ENCODE measurements around the gene GRK5.

GRK5 gene

DNA sequence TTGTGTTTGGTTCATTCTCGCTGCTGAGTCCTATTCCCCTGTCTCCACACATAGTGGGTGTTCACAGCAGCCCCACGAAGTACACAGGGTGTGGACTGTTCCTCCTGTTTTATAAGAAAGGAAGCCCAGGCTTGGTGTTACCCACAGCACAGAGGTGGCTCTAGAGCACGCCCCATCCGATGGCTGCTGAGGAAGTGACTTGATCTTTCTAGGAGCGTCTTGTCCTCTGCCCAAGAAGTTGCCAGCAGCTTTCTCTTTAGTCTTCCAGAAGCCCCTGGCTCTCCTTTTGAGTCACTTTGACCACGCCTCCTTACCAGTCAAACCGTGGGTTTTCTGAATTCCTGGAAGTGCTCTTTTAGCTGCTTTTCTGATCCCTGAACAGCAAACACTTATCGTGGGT, 94.0 kb downstream of the GRK5 start:
- Histone ChIP-seq H3K4me3 (ENCODE audit: low read depth, low read length) (no peak overlapping the region), H2BK5ac (ENCODE audit: low read depth, low read length, poor library complexity) (no peak overlapping the region), H2BK120ac (ENCODE audit: insufficient read depth, low read length, poor library complexity) (no peak overlapping the region), H3K4ac (ENCODE audit: low read depth, low read length) (no peak overlapping the region), H3K79me2 (ENCODE audit: control insufficient read depth, insufficient read depth, low read length, poor library complexity) (no peaks in the 10 kb centered on the region), H4K91ac (ENCODE audit: low read depth, low read length) (no peak overlapping the region), H3K9ac (ENCODE audit: low read length) (no peak overlapping the region), H2BK12ac (ENCODE audit: low read length) (no peak overlapping the region), H3K9me3 (ENCODE audit: insufficient read depth, low read depth, low read length) (peaks cover 4% of the 10 kb centered on the region), H3K27ac (ENCODE audit: low read depth, low read length) (no peak overlapping the region), H3K18ac (ENCODE audit: low read length) (no peak overlapping the region), H3K23ac (ENCODE audit: low read length) (no peak overlapping the region), H3K14ac (ENCODE audit: low read length) (no peak overlapping the region), H3K27me3 (ENCODE audit: insufficient read depth, low read length) (no peaks in the 10 kb centered on the region), H2AK5ac (ENCODE audit: low read length) (no peak overlapping the region), H3K4me1 (ENCODE audit: control insufficient read depth in 1 of 2, insufficient read depth in 2 of 2, low read length in 2 of 2) (no peaks in the 10 kb centered on the region), H4K12ac (ENCODE audit: low read depth, low read length) (no peak overlapping the region), H3K4me2 (ENCODE audit: low read length) (no peak overlapping the region), H2AFZ (ENCODE audit: insufficient read depth, low read length, poor library complexity) (no peak overlapping the region), H3K79me1 (ENCODE audit: low read length) (no peaks in the 10 kb centered on the region), H3K36me3 (ENCODE audit: control insufficient read depth in 1 of 2, insufficient read depth in 2 of 2, low read length in 2 of 2) (no peaks in the 10 kb centered on the region), H4K8ac (ENCODE audit: low read depth, low read length) (no peak overlapping the region)
- no CpG with 5 or more reads among the region's 8 CpGs for WGBS (ENCODE audit: extremely low coverage, insufficient coverage, insufficient read length)
- DNase-seq: peak in 1 of 2 donors; percentile 49

GRCh38 chr10:119302172-119302571, 94.8 kb downstream of the GRK5 start:
- H3K27me3 ChIP-seq (ENCODE audit: insufficient read depth, low read length): no peaks in the 10 kb centered on the region
- no peak overlapping the region for H3K4me3 ChIP-seq (ENCODE audit: low read depth, low read length)
- H3K23ac ChIP-seq (ENCODE audit: low read length): no peak overlapping the region
- H2AK5ac ChIP-seq (ENCODE audit: low read length): no peak overlapping the region
- H3K27ac ChIP-seq (ENCODE audit: low read depth, low read length): no peak overlapping the region
- peaks cover 4% of the 10 kb centered on the region for H3K9me3 ChIP-seq (ENCODE audit: insufficient read depth, low read depth, low read length)
- WGBS (ENCODE audit: extremely low coverage, insufficient coverage, insufficient read length): no CpG with 5 or more reads among the region's 3 CpGs
- no peaks in the 10 kb centered on the region for H3K4me1 ChIP-seq (ENCODE audit: control insufficient read depth in 1 of 2, insufficient read depth in 2 of 2, low read length in 2 of 2)
- no peak overlapping the region for H3K9ac ChIP-seq (ENCODE audit: low read length)
- no peak overlapping the region for H4K8ac ChIP-seq (ENCODE audit: low read depth, low read length)
- H3K4me2 ChIP-seq (ENCODE audit: low read length): no peak overlapping the region
- H4K91ac ChIP-seq (ENCODE audit: low read depth, low read length): no peak overlapping the region
- no peaks in the 10 kb centered on the region for H3K79me1 ChIP-seq (ENCODE audit: low read length)
- H3K36me3 ChIP-seq (ENCODE audit: control insufficient read depth in 1 of 2, insufficient read depth in 2 of 2, low read length in 2 of 2): no peaks in the 10 kb centered on the region
- H2BK5ac ChIP-seq (ENCODE audit: low read depth, low read length, poor library complexity): no peak overlapping the region
- no peaks in the 10 kb centered on the region for H3K79me2 ChIP-seq (ENCODE audit: control insufficient read depth, insufficient read depth, low read length, poor library complexity)
- H3K14ac ChIP-seq (ENCODE audit: low read length): no peak overlapping the region
- no peak overlapping the region for H3K18ac ChIP-seq (ENCODE audit: low read length)
- no peak overlapping the region for H2AFZ ChIP-seq (ENCODE audit: insufficient read depth, low read length, poor library complexity)
- H3K4ac ChIP-seq (ENCODE audit: low read depth, low read length): no peak overlapping the region
- no peak overlapping the region for H4K12ac ChIP-seq (ENCODE audit: low read depth, low read length)
- no peak overlapping the region for H2BK12ac ChIP-seq (ENCODE audit: low read length)
- no peak overlapping the region for H2BK120ac ChIP-seq (ENCODE audit: insufficient read depth, low read length, poor library complexity)
- DNase-seq: no peak

- Histone ChIP-seq H3K4ac (ENCODE audit: low read depth, low read length) (no peak overlapping the region), H3K14ac (ENCODE audit: low read length) (no peak overlapping the region), H3K9ac (ENCODE audit: low read length) (no peak overlapping the region), H3K79me2 (ENCODE audit: control insufficient read depth, insufficient read depth, low read length, poor library complexity) (no peaks in the 10 kb centered on the region), H3K18ac (ENCODE audit: low read length) (no peak overlapping the region), H4K91ac (ENCODE audit: low read depth, low read length) (no peak overlapping the region), H3K27me3 (ENCODE audit: insufficient read depth, low read length) (no peaks in the 10 kb centered on the region), H4K12ac (ENCODE audit: low read depth, low read length) (no peak overlapping the region), H3K79me1 (ENCODE audit: low read length) (no peaks in the 10 kb centered on the region), H3K4me2 (ENCODE audit: low read length) (no peak overlapping the region), H3K9me3 (ENCODE audit: insufficient read depth, low read depth, low read length) (peaks cover 2% of the 10 kb centered on the region), H3K36me3 (ENCODE audit: control insufficient read depth in 1 of 2, insufficient read depth in 2 of 2, low read length in 2 of 2) (no peaks in the 10 kb centered on the region), H2BK12ac (ENCODE audit: low read length) (no peak overlapping the region), H3K4me3 (ENCODE audit: low read depth, low read length) (no peak overlapping the region), H2AFZ (ENCODE audit: insufficient read depth, low read length, poor library complexity) (no peak overlapping the region), H2AK5ac (ENCODE audit: low read length) (no peak overlapping the region), H2BK120ac (ENCODE audit: insufficient read depth, low read length, poor library complexity) (no peak overlapping the region), H3K4me1 (ENCODE audit: control insufficient read depth in 1 of 2, insufficient read depth in 2 of 2, low read length in 2 of 2) (no peaks in the 10 kb centered on the region), H4K8ac (ENCODE audit: low read depth, low read length) (no peak overlapping the region), H3K23ac (ENCODE audit: low read length) (no peak overlapping the region), H2BK5ac (ENCODE audit: low read depth, low read length, poor library complexity) (no peak overlapping the region), H3K27ac (ENCODE audit: low read depth, low read length) (no peak overlapping the region)
- peak; percentile 60 to 73 for DNase-seq
- no CpG with 5 or more reads among the region's 12 CpGs for WGBS (ENCODE audit: extremely low coverage, insufficient coverage, insufficient read length)
Observed at GRCh38 chr10:119302591-119303253, 95.4 kb downstream of the GRK5 start.

DNA sequence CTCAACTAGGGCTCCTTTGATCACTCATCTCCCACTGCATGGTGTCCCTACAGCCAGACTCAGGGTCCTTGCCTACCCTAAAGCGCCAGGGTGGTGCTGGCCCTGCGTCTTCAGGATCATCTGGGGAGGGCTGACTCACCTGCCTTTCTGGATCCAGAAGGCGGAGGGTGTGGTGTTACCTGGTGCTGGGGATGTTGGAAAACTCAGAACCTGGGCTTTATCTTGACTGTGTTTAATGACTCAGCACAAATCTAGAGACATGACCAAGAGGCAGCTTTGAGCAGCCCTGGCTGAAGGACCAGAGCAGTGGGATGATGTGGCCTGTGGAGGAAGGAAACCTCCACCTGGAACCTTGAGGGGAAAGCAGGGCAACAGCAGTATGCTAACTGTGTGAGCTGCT, 96.5 kb downstream of the GRK5 start:
- no CpG with 5 or more reads among the region's 3 CpGs for WGBS (ENCODE audit: extremely low coverage, insufficient coverage, insufficient read length)
- no peak overlapping the region for H3K9ac ChIP-seq (ENCODE audit: low read length)
- DNase-seq: peak; percentile 51 to 83

More for the DNA sequence above, 96.5 kb downstream of the GRK5 start:
- Histone ChIP-seq H3K36me3 (ENCODE audit: control insufficient read depth in 1 of 2, insufficient read depth in 2 of 2, low read length in 2 of 2) (no peaks in the 10 kb centered on the region), H3K79me1 (ENCODE audit: low read length) (no peaks in the 10 kb centered on the region), H3K14ac (ENCODE audit: low read length) (no peak overlapping the region), H2AK5ac (ENCODE audit: low read length) (no peak overlapping the region), H2AFZ (ENCODE audit: insufficient read depth, low read length, poor library complexity) (no peak overlapping the region), H4K91ac (ENCODE audit: low read depth, low read length) (no peak overlapping the region), H3K79me2 (ENCODE audit: control insufficient read depth, insufficient read depth, low read length, poor library complexity) (no peaks in the 10 kb centered on the region), H3K23ac (ENCODE audit: low read length) (no peak overlapping the region), H3K4me3 (ENCODE audit: low read depth, low read length) (no peak overlapping the region), H2BK120ac (ENCODE audit: insufficient read depth, low read length, poor library complexity) (no peak overlapping the region), H3K9me3 (ENCODE audit: insufficient read depth, low read depth, low read length) (peaks cover 2% of the 10 kb centered on the region), H2BK12ac (ENCODE audit: low read length) (no peak overlapping the region), H3K27ac (ENCODE audit: low read depth, low read length) (no peak overlapping the region), H4K8ac (ENCODE audit: low read depth, low read length) (no peak overlapping the region), H3K27me3 (ENCODE audit: insufficient read depth, low read length) (no peaks in the 10 kb centered on the region), H3K4me1 (ENCODE audit: control insufficient read depth in 1 of 2, insufficient read depth in 2 of 2, low read length in 2 of 2) (no peaks in the 10 kb centered on the region), H3K4me2 (ENCODE audit: low read length) (no peak overlapping the region), H4K12ac (ENCODE audit: low read depth, low read length) (no peak overlapping the region), H3K18ac (ENCODE audit: low read length) (no peak overlapping the region), H2BK5ac (ENCODE audit: low read depth, low read length, poor library complexity) (no peak overlapping the region), H3K4ac (ENCODE audit: low read depth, low read length) (no peak overlapping the region)
